Type B pancreatic cell (in vitro differentiated cells): ENCODE results near the gene PTPRM. TPM values are rescaled to one million over a fixed set of nuclear protein-coding genes. Genes with fewer than 3 reads are reported as not detected.

ENCODE experiments used
- DNase-seq: peaks from one replicate; pipeline ENCODE4 v3.0.0; 2021; ENCODE audit warnings: mixed read lengths; ENCODE audit not compliant: unreplicated experiment; ENCODE audit errors: extremely low spot score
- H3K27ac Mint-ChIP-seq: 2 replicates; pipeline ENCODE4 v1.8.0; 2021; ENCODE audit warnings: mild to moderate bottlenecking, mixed read lengths
- H3K27me3 Mint-ChIP-seq: 2 replicates; pipeline ENCODE4 v1.8.0; 2021; ENCODE audit warnings: mixed read lengths
- H3K36me3 Mint-ChIP-seq: 2 replicates; pipeline ENCODE4 v1.8.0; 2021; ENCODE audit warnings: mixed read lengths
- H3K4me1 Mint-ChIP-seq: one replicate; pipeline ENCODE4 v1.8.0; 2021; ENCODE audit warnings: mixed read lengths; ENCODE audit not compliant: unreplicated experiment
- H3K4me3 Mint-ChIP-seq: 2 replicates; pipeline ENCODE4 v1.8.0; 2021; ENCODE audit warnings: mild to moderate bottlenecking, mixed read lengths
- H3K9me3 Mint-ChIP-seq: 2 replicates; pipeline ENCODE4 v1.8.0; 2021; ENCODE audit warnings: mixed read lengths
- total RNA-seq: library from RNA; stranded (reverse); gene quantifications from 2 replicates; pipeline ENCODE4 v1.2.1, GENCODE V29; 2021; ENCODE audit warnings: low replicate concordance
- TF ChIP-seq, protein P1 (sequence below): fragments of 200-600 bp; sonication (generic); conservative IDR thresholded peaks from 2 replicates; pipeline ENCODE4 v1.5.0; 2021; ENCODE audit warnings: antibody characterized with exemption, mild to moderate bottlenecking

The PTPRM gene
- total RNA-seq, 1 donor from 2014 or later, result 18.6 TPM

DNA sequence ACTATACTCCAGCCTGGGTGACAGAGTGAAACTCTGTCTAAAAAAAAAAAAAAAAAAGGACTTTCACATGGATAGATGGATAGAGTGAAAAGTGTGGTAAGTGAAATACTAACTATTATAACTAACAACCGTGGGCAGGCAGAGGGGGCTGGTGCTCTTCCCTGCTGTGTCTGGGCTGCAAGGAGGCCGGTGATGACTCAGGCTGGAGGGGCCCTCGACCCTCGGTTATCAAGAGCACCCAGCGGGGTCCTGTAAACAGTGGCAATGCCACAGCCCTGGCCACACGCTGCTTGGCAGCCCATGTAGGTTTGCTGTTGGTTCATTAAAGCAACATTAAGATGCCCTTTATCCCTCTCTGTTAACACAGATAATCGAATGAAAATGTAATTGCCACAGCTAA is 857.4 kb downstream of the PTPRM start:
- H3K36me3 Mint-ChIP-seq, result no peaks in the 10 kb centered on the region
- H3K27ac Mint-ChIP-seq, result no peak overlapping the region
- peaks cover 7% of the 10 kb centered on the region for H3K4me1 Mint-ChIP-seq
- peaks cover 4% of the 10 kb centered on the region for H3K9me3 Mint-ChIP-seq
- H3K4me3 Mint-ChIP-seq, result no peak overlapping the region
- no peaks in the 10 kb centered on the region for H3K27me3 Mint-ChIP-seq
- TF ChIP-seq, protein P1, sequence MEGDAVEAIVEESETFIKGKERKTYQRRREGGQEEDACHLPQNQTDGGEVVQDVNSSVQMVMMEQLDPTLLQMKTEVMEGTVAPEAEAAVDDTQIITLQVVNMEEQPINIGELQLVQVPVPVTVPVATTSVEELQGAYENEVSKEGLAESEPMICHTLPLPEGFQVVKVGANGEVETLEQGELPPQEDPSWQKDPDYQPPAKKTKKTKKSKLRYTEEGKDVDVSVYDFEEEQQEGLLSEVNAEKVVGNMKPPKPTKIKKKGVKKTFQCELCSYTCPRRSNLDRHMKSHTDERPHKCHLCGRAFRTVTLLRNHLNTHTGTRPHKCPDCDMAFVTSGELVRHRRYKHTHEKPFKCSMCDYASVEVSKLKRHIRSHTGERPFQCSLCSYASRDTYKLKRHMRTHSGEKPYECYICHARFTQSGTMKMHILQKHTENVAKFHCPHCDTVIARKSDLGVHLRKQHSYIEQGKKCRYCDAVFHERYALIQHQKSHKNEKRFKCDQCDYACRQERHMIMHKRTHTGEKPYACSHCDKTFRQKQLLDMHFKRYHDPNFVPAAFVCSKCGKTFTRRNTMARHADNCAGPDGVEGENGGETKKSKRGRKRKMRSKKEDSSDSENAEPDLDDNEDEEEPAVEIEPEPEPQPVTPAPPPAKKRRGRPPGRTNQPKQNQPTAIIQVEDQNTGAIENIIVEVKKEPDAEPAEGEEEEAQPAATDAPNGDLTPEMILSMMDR, result no peak
- DNase-seq, result no peak

DNA sequence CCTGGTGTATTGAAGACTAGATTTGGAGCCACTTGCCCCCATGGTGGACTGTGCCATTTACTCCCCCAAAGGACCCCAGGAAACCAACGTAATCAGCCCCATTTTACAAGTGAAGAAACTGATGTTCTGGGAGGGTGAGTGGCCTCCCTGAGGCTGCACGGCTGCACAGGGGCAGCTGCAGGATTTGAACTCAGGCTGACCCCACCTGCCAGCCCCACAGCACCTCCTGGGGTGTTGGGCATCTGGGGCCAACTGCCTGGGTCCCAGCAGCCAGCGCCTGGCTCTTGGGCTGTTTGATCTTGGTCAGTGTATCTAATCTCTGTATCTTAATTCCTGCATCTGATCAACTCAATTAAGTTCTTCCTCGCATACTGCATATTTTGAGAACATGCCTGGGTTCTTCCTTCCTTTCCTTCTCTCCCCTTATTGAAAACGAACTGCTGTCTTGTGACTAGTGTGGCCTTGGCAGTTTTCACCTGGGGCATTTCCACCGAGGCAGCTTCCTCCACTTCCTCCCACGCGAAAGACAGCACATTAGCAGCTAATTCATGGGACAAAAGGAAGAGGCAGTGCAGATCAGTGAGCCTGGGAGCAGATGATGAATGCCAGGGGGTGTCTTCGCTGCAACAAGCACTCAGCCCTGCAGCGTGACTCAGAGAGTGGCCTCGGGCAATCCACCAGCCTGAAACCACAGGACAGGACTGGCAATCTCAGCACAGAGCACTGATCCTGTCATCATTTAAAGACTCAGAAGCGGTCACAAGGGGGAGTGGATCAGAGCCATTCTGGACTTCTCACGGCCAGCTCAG is 858.0 kb downstream of the PTPRM start:
- Mint-ChIP-seq H3K4me1 (peaks cover 7% of the 10 kb centered on the region), H3K4me3 (no peak overlapping the region), H3K9me3 (peaks cover 4% of the 10 kb centered on the region), H3K27me3 (no peaks in the 10 kb centered on the region), H3K27ac (no peak overlapping the region), H3K36me3 (no peaks in the 10 kb centered on the region)
- DNase-seq, result no peak
- TF ChIP-seq, protein P1, result no peak

DNA sequence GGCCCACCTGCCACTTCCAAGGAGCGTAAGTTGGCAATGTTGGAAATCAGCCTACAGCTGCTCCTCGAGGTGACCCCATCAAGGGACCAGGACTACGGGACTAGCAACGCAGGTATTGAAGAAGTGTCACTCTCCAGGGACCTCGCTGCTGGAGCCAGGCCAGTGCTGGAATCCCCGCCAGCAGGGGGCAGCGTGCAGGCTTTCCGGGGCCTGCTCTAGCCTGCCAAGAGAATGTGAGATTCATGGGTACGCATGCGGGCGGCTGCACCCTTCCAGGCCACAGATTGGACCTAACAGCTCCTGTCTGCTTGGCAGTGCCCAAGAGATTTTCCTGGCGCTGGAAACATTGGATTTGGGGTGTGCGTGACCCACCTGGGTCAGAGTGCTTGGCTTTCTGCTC is 859.3 kb downstream of the PTPRM start:
- TF ChIP-seq, protein P1, result peak; percentile 63
- Mint-ChIP-seq H3K36me3 (no peaks in the 10 kb centered on the region), H3K9me3 (peaks cover 3% of the 10 kb centered on the region), H3K4me3 (no peak overlapping the region), H3K4me1 (peaks cover 7% of the 10 kb centered on the region), H3K27ac (no peak overlapping the region), H3K27me3 (no peaks in the 10 kb centered on the region)
- DNase-seq, result no peak

DNA sequence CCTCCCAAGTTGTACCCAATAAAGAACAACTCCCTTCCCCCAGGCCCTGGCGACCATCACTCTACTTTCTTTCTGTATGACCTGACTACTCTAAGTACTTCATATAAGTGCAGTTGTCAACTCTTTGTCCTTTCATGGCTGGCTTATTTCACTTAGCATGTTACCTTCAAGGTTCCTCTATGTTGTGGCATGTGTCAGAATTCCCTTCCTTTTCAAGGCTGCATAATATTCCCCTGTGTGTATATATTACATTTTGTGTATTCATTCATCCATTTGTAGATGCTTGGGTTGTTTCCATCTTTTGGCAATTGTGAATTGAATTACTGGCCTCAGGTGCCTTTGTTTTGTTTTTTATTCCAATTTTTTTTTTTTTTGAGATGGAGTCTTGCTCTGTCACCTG is 860.2 kb downstream of the PTPRM start:
- Mint-ChIP-seq H3K36me3 (no peaks in the 10 kb centered on the region), H3K4me3 (no peak overlapping the region), H3K27me3 (peaks cover 3% of the 10 kb centered on the region), H3K4me1 (peaks cover 7% of the 10 kb centered on the region), H3K9me3 (no peaks in the 10 kb centered on the region), H3K27ac (no peak overlapping the region)
- no peak for DNase-seq
- TF ChIP-seq, protein P1, result no peak

DNA sequence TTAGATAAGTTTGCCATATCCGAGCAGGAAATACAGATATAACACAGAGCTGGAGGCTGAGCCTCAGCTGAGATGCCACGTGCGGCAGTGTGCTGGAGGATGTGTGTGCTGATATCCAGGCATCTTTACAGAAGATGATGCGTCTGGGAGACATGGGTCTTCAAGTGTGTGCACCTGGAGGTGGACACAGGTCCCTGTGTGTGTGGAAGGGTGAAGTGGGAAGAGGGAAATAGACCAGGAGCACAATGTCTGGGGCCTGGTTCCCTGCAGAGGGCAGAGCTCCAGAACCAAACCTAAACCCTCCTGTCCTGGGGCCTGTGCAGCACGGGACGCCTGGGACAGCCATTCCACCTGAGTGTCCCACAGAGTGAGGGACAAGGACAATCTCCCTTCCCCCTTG is 861.8 kb downstream of the PTPRM start:
- no peaks in the 10 kb centered on the region for H3K9me3 Mint-ChIP-seq

More for the DNA sequence above, 861.8 kb downstream of the PTPRM start:
- peaks cover 3% of the 10 kb centered on the region for H3K27me3 Mint-ChIP-seq
- no peak overlapping the region for H3K27ac Mint-ChIP-seq
- TF ChIP-seq, protein P1, result no peak
- no peak overlapping the region for H3K4me3 Mint-ChIP-seq
- DNase-seq, result peak; percentile 44
- no peaks in the 10 kb centered on the region for H3K36me3 Mint-ChIP-seq
- peaks cover 7% of the 10 kb centered on the region for H3K4me1 Mint-ChIP-seq
